Sigmoid colon (tissue), 7 donors: ENCODE results near the gene GLI3. TPM values are rescaled to one million over a fixed set of nuclear protein-coding genes. Genes with fewer than 3 reads are reported as not detected.

ENCODE experiments used
- DNase-seq: peaks from one replicate; pipeline ENCODE4 v3.0.0-alpha.2; 2019
- H3K27ac ChIP-seq, 4 donors: fragments of 200-600 bp; sonication (generic); one replicate each; pipeline ENCODE4 v1.5.1; 2016 to 2019; ENCODE audit warnings: mild to moderate bottlenecking in 1 of 4
- H3K27me3 ChIP-seq, 3 donors: fragments of 200-600 bp; sonication (generic); one replicate each; pipeline ENCODE4 v1.5.1; 2019; ENCODE audit warnings: mild to moderate bottlenecking in 1 of 3
- H3K36me3 ChIP-seq, 4 donors: fragments of 200-600 bp; sonication (generic); one replicate each; pipeline ENCODE4 v1.5.1; 2016 to 2019
- H3K4me1 ChIP-seq, 4 donors: fragments of 200-600 bp; sonication (generic); one replicate each; pipeline ENCODE4 v1.5.1; 2017 to 2019
- H3K4me3 ChIP-seq, 4 donors: fragments of 200-600 bp; sonication (generic); one replicate each; pipeline ENCODE4 v1.5.1; 2017 to 2019; ENCODE audit warnings: mild to moderate bottlenecking in 2 of 4, moderate library complexity in 1 of 4
- H3K9me3 ChIP-seq, 4 donors: fragments of 200-600 bp in 3 of 4; sonication (generic) in 3 of 4; one replicate each; pipeline versions ENCODE4 v1.5.1 to v1.6.1; 2013 to 2019
- EP300 ChIP-seq, 4 donors: sonication (generic); formaldehyde crosslinking; IDR thresholded peaks; one replicate each; pipeline ENCODE4 v1.6.1; 2017; ENCODE audit warnings: antibody characterized with exemption in 4 of 4
- POLR2A ChIP-seq, 2 donors: fragments of 450-650 bp; IDR thresholded peaks; one replicate each; pipeline ENCODE4 v1.6.1; 2016; ENCODE audit warnings: antibody characterized with exemption in 2 of 2, mild to moderate bottlenecking in 2 of 2, moderate library complexity in 2 of 2
- POLR2AphosphoS5 ChIP-seq, 4 donors: sonication (generic); formaldehyde crosslinking; IDR thresholded peaks; one replicate each; pipeline ENCODE4 v1.6.1; 2017; ENCODE audit warnings: antibody characterized with exemption in 4 of 4
- WGBS, 2 donors: extraction: QIAGEN DNeasy Blood & Tissue Kit; methylation state at CpG; one replicate each; pipeline ENCODE4 v1.1.7; 2013; 5-methylcytosine and 5-hydroxymethylcytosine counted together
- intact Hi-C: fragments of 100-400 bp; cut with DNase I; formaldehyde crosslinking; loops from one replicate; pipeline ENCODE4 v1.15.1; 2023
- polyA plus RNA-seq, 3 donors: library from polyadenylated mRNA; stranded (reverse); fragments of 200-250 nt; gene quantifications; one replicate each; pipeline ENCODE4 v1.2.3, GENCODE V29; 2013
- total RNA-seq, 4 donors: library from RNA; depleted of rRNA; stranded (reverse); fragments of >200 nt; gene quantifications; one replicate each; pipeline ENCODE4 v1.1.0, GENCODE V29; 2016
- TF ChIP-seq, protein P1 (sequence below), 4 experiments: fragments of 450-650 bp in 3 of 4; fragments of 200-600 bp in 1 of 4; IDR thresholded peaks; one replicate each; pipeline ENCODE4 v1.5.1; 2016 to 2019; ENCODE audit warnings: antibody characterized with exemption in 4 of 4, mild to moderate bottlenecking in 3 of 4, moderate library complexity in 2 of 4
- donor health status: healthy with polysubstance abuse.
- donor health status: Bipolar disorder and iron deficiency.
- donor health status: healthy.

GLI3 gene
- total and polyA plus RNA-seq, 7 donors, result 0.23 to 31.6 (median 17.2) TPM

- Histone ChIP-seq H3K27ac (no peak overlapping the region), H3K4me3 (no peak overlapping the region), H3K4me1 (peaks cover 0 to 26% (median 8%) of the 10 kb centered on the region in 4 donors), H3K36me3 (peaks cover 0 to 31% (median 0%) of the 10 kb centered on the region in 4 donors), H3K27me3 (no peaks in the 10 kb centered on the region), H3K9me3 (peaks cover 0 to 3% (median 1%) of the 10 kb centered on the region in 4 donors)
- intact Hi-C loops, result no loop called here
- TF ChIP-seq, protein P1, sequence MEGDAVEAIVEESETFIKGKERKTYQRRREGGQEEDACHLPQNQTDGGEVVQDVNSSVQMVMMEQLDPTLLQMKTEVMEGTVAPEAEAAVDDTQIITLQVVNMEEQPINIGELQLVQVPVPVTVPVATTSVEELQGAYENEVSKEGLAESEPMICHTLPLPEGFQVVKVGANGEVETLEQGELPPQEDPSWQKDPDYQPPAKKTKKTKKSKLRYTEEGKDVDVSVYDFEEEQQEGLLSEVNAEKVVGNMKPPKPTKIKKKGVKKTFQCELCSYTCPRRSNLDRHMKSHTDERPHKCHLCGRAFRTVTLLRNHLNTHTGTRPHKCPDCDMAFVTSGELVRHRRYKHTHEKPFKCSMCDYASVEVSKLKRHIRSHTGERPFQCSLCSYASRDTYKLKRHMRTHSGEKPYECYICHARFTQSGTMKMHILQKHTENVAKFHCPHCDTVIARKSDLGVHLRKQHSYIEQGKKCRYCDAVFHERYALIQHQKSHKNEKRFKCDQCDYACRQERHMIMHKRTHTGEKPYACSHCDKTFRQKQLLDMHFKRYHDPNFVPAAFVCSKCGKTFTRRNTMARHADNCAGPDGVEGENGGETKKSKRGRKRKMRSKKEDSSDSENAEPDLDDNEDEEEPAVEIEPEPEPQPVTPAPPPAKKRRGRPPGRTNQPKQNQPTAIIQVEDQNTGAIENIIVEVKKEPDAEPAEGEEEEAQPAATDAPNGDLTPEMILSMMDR (IDR thresholded peaks at IDR 0.05), result no peak
- TF ChIP-seq EP300 (IDR thresholded peaks at IDR 0.05) (no peak), POLR2A (IDR thresholded peaks at IDR 0.05) (no peak), POLR2AphosphoS5 (IDR thresholded peaks at IDR 0.05) (no peak)
- no peak for DNase-seq
- WGBS, 2 donors, result 80 to 88% methylated on average over 10 of the region's 10 CpGs
These were observed 225.2 kb downstream of the GLI3 start for GRCh38 chr7:42011846-42012245.

DNA sequence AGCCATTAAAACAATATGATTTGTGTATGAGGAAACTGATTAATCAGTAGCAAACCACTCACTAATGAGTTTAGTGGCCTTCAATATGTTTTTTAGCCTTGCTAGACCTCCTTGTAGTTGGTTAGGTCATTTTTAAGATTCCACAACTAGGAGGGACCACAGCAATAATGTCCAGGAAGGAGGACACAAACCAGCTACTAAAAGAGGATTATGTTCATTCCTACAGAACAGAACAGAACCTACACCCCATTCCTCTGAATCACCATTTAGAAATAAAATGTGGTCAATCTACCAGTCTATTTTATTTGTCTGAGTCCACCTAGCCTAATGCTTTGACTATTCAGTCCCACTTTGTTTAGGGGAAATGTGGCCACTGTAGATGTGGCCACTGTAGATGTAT, 226.3 kb downstream of the GLI3 start:
- TF ChIP-seq POLR2A (IDR thresholded peaks at IDR 0.05) (no peak), POLR2AphosphoS5 (IDR thresholded peaks at IDR 0.05) (no peak), EP300 (IDR thresholded peaks at IDR 0.05) (no peak)
- TF ChIP-seq, protein P1 (IDR thresholded peaks at IDR 0.05), result no peak
- intact Hi-C loops, result no loop called here
- Histone ChIP-seq H3K36me3 (peaks cover 0 to 36% (median 0%) of the 10 kb centered on the region in 4 donors), H3K4me1 (peaks cover 0 to 15% (median 5%) of the 10 kb centered on the region in 4 donors), H3K27me3 (no peaks in the 10 kb centered on the region), H3K27ac (no peak overlapping the region), H3K9me3 (peaks cover 0 to 3% (median 1%) of the 10 kb centered on the region in 4 donors), H3K4me3 (no peak overlapping the region)
- no peak for DNase-seq

GRCh38 chr7:42006801-42007513, 230.1 kb downstream of the GLI3 start:
- peaks cover 0 to 36% (median 0%) of the 10 kb centered on the region in 4 donors for H3K36me3 ChIP-seq
- H3K9me3 ChIP-seq, result no peaks in the 10 kb centered on the region
- H3K27ac ChIP-seq, result no peak overlapping the region
- peaks cover 0 to 8% (median 2%) of the 10 kb centered on the region in 4 donors for H3K4me1 ChIP-seq
- no peak overlapping the region for H3K4me3 ChIP-seq
- no peak for DNase-seq
- no peaks in the 10 kb centered on the region for H3K27me3 ChIP-seq
- 38 to 62% methylated on average over 3 of the region's 3 CpGs for WGBS, 2 donors
- intact Hi-C loops, result no loop called here
- TF ChIP-seq POLR2AphosphoS5 (IDR thresholded peaks at IDR 0.05) (no peak), POLR2A (IDR thresholded peaks at IDR 0.05) (no peak), EP300 (IDR thresholded peaks at IDR 0.05) (no peak)
- TF ChIP-seq, protein P1 (IDR thresholded peaks at IDR 0.05), result no peak

DNA sequence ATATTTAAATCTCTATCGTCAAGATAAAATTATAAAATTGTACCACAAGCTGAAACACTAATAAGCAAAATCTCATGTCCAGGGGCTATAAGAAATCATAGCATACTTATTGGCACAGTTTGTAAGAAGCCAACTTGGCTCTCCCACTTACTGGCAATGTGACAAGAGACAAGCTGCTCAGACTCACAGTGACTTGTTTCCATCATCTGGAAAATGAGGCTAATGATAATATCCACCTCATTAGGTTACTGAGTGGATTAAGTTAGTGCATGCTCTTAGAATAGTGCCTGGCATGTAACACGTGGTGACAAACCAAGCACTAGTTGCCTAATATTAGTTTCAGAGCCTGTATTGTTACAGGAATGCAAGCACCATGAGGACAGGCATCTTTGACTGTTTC, 234.4 kb downstream of the GLI3 start:
- no peak overlapping the region for H3K27ac ChIP-seq
- TF ChIP-seq POLR2A (IDR thresholded peaks at IDR 0.05) (no peak), EP300 (IDR thresholded peaks at IDR 0.05) (no peak), POLR2AphosphoS5 (IDR thresholded peaks at IDR 0.05) (no peak)
- TF ChIP-seq, protein P1 (IDR thresholded peaks at IDR 0.05), result no peak
- no peaks in the 10 kb centered on the region for H3K9me3 ChIP-seq
- H3K27me3 ChIP-seq, result no peaks in the 10 kb centered on the region
- WGBS, 2 donors, result 67 to 76% methylated on average over 2 of the region's 2 CpGs
- intact Hi-C loops, result no loop called here
- no peak for DNase-seq
- peaks cover 0 to 21% (median 8%) of the 10 kb centered on the region in 4 donors for H3K4me1 ChIP-seq
- H3K4me3 ChIP-seq, result no peak overlapping the region
- H3K36me3 ChIP-seq, result peaks cover 0 to 20% (median 3%) of the 10 kb centered on the region in 4 donors
